HuH-7 (cell line): ENCODE results near the gene CERS1.

Experiments
- DNase-seq: peaks from one replicate; pipeline ENCODE4 v3.0.0; 2011; ENCODE audit warnings: low spot score

CERS1 gene

DNA sequence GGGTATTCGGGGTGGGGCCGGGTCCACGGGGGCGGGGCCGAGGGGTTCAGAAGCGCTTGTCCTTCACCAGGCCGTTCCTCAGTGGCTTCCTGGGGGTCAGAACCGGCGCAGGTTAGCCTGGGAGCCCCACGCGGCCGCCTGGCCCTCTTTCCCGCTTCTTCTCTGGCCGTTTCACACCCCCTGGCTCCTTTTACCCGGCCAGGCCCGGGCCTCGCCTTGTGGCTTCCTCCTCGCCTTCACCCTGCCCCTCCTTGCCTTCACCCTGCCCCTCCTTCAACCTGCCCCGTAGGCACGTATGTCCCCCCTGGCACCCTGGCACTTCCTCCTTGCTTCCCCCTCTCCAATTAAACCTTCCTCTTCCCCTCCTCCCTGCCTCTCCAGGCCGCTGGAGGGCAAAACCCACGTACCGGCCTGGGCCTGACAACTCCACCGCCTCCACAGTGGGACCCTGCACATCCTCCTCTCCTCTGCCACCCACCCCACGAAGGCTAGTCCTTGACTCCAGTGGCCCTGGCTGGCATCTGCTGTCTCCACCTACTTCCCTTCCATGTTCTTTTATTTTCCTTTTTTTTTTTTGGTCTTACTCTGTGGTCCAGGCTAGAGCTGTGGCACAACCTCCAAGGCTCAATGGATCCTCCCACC is 25.3 kb downstream of the CERS1 start:
- DNase-seq: no peak

DNA sequence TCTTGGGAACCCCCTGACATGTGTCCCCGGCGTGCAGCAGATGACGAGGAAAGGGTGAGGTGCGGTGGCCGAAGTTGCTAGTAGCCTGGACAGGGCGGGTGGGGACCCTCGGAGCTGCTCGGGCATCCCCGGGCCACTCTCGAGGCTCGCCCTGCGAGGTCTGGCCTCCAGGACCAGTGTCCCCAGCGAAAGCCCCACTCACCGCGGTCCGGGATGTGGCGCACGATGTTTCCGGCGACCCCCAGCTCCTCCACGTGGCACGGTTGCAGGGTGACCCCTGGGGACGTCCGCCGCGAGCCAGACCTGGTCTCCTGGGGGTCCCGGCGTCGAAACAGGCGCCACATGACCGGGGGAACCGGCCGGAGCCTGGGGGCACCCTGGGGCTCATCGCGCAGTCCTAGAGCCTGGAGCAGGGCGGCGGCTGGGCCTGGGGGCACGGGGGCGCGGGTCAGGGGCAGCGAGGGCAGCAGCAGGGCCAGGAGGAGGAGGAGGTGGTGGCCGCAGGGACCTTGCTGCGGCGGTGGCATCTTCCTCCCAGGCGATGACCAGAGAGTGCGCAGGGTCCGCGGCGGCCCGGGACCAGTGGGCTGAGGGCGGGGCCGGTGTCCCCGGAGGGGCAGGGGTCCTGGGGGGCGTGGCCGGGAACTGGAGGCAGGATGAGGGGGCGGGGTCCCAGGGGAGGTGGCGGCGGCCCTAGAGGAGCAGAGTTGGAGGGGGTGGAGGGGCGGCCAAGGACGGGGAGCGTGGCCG is 26.0 kb downstream of the CERS1 start:
- no peak for DNase-seq

DNA sequence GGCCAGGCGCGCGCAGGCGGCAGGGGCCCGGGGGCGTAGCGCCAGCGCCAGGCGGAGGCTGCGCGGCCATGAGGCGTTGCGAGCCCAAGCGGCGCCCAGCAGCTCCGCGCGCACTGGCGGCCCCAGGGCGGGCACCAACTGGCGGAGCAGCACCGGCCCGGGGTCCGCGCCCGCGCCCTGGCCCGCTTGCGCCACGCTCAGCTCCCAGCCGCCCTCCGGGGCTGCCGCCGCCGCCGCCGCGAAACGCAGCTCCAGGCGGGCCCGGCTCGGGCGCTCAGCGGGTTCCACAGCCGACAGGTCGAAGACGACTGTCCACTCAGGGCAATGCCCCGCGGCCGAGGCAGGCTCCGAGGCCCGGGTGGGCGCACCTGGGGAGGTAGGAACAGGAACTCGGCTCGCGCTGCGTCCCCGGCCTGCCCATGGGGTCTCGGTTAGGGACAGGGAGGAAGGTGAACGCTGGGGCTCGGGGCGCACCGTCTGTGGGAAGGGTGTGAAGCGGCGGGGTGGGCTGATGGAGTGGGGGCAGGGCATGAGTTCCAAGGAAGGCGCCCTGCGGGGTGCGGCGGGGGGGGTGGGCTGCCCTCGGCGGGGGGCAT is 26.8 kb downstream of the CERS1 start:
- no peak for DNase-seq

DNA sequence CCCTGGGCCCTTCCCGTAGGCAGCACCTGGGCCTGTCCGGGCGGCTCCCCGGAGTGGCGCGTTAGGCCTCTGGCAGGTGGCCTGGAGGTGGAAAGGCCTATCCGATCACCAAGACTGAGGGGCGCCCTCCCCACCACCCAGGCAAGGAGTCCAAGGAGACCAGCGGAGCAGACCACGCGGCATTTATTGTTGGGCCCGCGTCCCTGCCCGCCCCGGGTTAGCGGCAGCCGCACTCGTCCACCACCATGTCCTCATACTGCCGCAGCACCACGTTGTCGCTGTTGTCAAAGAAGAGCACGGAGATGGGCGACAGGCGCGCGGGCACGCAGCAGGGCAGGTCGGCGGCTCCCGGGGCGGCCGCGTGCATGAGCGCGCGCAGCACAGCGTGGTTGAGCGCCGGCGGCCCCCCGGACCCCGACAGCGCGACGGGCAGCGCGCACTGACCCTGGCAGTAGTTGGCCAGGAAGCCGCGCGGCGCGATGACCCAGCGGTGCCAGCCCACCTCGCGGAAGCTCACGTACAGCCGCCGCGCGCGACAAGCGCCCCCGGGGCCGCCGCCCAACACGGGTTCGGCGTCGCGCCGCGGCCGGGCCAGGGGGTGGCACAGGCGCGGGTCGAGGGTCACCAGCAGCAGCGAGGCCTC is 27.5 kb downstream of the CERS1 start:
- DNase-seq: no peak

DNA sequence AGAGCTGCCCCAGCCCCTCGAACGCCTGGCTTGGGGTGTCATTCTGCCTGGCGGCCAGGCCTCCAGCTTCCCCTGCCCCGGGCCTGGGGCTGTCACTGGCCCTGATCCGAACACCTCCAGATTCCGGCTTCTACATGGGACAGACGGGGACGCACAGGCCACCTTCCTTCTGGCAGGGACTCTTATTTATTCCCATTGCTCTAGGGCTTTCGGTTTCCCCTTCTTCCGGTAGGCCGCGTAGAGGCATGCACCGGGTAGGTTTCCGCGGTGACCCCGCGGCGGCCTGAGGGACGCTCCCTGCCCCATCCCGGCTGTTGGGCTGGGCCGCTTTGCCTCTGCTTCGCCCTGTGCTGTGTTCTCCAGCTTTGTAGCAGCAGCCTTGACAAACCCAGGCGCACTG is 28.2 kb downstream of the CERS1 start:
- no peak for DNase-seq

DNA sequence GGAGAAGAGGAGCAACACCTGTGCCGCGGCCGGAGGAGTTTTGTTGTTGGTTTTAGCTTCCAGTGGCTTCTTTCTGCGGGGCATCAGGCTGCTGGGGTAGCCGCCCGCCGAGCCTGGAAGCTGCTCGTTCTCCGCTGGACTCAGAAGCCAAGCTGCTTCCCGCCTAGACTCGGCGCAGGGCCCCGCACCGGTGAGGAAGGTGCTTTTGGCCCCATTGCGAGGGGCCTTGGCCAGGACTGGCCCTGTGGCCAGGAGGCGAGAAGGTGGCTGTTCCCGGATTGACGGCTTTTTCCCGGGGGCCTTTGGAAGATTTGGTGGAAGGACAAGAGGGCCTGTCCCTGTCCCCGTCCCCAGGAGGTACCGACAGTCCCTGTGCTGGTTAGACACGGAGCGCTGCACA is 28.8 kb downstream of the CERS1 start:
- DNase-seq: no peak

DNA sequence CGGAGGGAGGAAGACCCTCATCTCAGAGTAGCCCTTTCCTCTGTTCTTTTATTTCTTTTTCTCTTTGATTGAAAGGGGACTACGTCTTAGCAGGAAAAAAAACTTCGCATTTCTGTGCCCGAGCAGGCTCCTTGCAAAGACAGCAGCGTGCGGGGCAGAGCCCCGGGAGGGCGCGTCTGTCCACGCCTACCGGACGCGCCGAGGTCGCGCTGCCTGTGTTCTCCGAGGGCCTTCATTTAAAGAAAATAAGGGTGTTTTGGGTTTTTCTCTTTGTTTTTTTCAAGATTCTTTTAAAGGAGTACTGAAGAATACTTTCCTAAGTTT is 29.2 kb downstream of the CERS1 start:
- no peak for DNase-seq

DNA sequence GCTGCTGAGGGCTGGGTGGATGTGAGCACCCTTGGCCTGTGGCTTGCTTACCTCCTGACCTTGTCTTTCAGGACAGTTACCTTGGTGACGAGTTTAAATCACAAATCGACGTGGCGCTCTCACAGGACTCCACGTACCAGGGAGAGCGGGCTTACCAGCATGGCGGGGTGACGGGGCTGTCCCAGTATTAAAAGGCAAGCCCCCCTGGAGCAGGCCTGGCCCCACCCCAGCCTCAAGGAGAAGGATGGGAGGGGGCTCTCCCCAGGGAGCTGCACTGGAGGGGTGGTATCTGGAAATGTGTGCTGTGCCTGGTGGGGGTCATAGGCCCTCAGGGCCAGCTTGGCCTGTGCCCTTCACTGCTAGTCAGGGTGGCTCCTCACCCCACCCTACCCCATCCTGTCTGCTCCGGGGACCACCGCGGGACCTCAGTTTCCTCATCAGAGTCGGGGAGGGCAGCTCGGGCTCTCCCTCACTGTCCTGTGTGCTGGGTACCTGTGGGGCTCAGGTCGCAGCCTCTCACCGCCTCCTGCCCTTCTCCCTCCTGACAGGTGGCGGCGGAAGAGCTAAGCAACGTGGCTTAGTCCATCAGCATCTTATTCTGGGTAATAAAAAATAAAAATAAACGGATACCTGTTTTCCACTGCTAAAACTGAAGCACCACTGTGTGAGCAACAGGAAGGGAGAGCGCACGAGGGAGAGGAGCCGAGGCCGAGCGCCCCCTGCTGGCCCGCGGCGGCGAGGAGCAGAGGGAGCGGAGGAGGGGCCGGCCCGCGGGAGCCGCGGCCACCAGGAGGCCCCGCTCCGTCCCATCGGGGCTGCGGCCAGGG is 29.8 kb downstream of the CERS1 start:
- peak; percentile 97 for DNase-seq

DNA sequence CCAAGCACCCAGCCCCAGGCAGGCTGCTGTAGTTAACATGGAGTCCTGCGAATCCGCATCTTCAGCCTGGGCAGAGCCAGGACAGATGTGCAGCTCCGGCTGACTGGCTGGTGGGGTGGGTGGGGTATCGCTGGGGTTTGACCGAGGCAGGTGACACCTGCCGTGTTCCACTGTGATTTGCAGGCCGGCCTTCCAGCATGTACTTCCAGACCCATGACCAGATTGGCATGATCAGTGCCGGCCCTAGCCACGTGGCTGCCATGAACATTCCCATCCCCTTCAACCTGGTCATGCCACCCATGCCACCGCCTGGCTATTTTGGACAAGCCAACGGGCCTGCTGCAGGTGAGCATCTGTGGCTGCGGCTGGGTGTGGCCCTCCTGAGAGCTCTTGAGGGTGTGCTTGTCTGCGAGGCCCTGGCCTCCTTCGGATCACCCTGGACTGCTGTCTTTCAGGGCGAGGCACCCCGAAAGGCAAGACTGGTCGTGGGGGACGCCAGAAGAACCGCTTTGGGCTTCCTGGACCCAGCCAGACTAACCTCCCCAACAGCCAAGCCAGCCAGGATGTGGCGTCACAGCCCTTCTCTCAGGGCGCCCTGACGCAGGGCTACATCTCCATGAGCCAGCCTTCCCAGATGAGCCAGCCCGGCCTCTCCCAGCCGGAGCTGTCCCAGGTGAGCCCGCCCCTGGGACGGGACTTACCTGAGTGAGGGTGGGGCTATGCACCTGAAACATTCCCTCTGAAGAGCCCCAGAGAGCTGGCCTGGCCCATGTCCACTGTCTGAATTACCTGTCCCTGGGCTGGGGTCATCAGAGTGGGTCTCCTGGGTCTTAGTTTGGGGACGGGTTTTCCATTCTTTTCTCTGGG is 30.6 kb downstream of the CERS1 start:
- DNase-seq: no peak

DNA sequence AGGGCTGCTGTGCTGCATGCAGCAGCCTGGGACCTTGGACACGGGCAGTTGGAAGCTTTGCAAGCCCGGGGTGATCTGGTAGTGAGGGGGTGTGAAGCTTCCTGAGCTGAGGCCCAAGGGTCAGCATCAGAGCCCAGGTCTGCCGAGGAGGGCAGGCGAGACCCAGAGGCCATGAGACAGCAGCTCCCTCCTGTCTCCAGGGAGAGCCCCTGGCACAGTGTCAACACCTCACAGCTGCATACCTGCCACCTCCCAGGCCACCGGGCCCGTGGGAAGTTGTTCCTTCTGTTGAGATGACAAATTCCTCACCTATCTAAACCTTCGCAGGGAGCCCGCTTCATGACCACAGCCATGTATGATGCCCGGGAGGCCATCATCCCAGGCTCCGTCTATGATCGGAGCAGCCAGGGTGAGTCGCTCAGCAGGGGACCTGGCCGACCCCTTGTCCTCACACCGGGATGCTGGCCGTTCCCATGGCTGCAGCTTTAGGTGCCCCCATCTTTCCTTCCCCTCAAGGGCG is 32.1 kb downstream of the CERS1 start:
- DNase-seq: no peak

DNA sequence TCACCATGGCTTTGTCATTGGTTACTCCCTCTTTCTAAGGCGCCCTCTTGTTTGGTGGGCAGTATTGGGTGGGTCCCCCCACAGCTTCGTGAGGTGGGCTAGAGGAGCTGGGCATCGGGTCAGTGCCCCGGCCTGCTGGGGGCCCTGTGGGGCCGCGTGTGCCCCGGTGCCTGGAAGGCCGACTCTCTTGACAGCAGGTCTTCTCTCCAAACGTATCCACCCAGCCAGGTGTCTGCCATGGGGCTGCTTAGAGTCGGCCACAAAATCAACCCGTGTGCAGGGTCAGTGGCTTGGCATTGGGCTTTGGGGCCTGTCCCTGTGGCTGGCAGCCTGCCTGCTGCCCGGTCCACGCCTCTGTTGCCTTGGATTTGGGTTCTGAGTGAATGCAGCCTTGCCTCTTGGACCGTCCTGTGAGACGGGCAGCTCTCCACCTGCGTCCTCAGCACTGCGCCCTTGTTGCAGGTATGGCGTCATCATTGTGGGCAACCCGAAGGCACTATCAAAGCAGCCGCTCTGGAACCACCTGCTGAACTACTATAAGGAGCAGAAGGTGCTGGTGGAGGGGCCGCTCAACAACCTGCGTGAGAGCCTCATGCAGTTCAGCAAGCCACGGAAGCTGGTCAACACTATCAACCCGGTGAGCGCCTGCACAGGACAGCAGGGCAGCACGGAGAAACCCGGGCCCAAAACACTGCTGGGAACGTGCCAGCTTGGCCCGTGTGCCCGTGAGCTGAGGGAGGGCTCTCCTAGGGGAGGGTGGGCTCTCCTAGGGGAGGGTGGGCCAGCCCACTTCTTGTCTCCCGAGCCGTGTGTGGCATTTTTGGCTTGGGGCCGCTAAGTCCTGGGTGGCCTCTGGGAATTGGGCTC is 32.7 kb downstream of the CERS1 start:
- DNase-seq: no peak

DNA sequence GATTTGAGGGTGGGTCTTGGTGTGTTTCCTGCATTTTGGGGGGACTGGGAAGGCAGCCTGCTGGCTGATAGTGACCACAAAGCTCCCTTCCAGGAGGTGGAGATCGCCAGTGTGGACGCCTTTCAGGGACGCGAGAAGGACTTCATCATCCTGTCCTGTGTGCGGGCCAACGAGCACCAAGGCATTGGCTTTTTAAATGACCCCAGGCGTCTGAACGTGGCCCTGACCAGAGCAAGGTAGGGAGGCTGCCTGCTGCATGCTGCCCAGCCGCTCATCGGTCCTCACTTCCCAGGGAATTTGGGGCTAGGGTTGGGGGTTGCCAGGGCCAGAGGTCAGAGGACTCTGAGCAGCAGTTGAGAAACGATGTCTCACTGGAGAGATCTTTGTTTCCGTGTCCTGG is 34.0 kb downstream of the CERS1 start:
- no peak for DNase-seq

DNA sequence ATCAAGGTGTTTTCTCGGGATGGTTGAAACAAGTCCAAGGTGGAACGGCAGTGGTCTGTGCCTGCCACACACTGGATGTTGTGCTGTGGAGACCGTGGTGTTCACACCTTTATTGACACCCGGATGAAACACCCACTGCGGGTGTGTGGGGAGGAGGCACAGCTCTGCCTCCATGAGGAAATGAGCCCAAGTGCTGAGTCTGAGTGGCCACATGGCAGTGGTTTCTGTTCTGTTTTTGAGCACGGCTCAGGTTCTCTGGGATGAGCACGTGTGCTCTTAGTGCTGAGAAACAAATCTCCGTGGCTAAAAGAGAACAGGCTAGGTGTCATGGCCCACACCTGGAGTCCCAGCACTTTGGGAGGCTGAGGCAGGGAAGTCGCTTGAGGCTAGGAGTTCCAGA is 34.7 kb downstream of the CERS1 start:
- no peak for DNase-seq

DNA sequence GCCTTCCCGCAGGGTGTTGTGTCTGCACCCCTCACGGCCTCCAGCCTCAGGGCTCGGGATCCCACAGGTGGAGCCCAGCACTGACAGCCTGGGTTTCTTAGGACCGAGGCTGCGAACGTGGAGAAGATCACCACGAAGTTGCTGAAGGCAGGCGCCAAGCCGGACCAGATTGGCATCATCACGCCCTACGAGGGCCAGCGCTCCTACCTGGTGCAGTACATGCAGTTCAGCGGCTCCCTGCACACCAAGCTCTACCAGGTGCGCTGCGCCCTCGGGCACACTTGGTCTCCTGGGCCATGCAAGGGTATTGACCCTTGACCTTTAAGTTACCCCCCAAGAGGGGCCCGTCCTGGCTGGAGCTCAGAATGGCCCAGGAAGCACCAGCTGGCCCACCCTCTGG is 35.2 kb downstream of the CERS1 start:
- DNase-seq: no peak

DNA sequence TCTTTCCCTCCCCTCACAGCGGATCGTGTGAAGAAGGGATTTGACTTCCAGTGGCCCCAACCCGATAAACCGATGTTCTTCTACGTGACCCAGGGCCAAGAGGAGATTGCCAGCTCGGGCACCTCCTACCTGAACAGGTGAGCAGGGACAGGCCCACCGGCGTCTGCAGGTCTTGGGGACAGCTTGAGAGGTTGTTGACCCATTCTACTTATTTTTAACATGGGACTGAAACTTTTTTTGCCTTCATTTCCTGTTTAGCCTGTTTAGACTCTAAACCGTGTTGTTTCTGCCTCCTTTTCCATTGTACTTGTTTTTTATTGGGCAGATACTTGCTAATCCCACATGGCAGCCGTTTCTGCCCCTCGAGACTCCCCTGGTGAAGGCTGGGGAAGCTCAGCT is 35.7 kb downstream of the CERS1 start:
- no peak for DNase-seq

DNA sequence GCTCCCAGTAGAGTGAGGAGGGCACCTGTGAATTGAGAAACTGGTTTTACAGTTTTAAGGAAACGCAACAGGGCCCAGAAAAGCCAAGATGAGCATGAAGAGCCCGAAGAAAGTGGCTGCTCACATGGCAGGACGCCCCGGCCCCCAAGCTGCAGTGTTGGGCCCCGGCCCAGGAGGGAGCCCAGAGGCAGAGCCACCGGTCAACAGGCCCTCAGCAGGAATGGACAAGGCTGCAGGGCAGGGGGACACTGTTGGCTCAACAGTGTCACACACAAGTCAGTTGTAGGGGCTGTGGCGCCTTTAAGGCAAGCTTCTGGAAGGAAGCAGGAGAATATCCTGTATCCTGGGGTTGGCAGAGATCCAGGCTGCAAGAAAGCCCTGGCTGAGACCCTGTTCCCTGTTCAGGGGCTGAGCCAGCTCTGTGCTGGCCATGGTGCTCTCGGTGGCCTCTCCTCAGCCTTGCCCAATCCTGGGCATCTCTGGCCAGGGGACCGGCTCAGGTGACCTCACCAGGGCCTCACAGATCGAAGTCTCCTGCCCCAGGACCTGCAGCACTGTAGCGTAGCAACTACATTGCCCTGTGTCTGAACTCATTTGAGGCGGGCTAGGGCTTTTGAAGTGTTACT is 36.2 kb downstream of the CERS1 start:
- DNase-seq: no peak

DNA sequence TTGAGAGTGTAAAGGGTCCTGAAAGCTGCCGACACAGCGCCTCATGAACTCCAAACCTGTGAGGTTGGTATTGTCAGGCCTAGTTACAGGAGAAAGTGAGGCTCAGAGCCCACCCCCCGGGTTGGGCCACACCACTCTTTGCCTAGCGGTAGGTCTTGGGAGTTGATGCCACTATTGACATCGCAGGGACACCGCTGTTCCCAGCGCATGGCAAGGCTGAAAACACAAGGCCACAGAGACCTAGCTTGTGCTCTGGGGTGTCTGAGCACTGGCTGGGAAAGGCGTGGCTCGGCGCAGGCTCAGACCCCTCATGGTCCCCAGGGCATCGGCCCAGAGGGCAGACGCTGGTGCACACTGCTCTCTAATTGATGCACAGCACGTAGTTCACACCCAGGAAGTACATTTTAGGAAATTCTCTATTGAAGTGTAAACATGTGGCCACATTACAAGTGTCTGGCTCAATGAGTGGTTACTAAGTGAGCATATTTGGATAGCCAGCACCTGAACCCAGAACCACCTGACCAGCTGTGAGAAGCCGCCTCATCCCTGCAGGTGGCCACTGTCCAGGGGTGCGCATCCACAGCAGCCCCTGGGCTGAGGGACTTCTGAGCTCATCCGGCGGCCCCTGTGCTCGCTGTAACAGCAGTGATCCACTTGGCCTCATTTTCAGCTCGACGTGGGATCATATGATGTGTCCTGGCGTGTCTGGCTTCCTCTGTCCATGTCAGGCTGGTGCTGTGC is 36.9 kb downstream of the CERS1 start:
- DNase-seq: no peak

DNA sequence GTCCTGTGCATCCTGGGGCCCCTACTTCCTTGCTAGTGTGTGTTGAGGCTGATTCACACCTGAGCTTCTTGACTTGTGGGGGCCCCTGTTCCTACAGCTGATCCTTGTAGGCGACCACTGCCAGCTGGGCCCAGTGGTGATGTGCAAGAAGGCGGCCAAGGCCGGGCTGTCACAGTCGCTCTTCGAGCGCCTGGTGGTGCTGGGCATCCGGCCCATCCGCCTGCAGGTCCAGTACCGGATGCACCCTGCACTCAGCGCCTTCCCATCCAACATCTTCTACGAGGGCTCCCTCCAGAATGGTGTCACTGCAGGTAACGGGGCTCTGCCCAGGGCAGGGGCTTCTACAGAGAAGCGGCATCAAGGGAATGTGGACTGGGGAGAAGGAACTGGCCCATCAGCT is 38.7 kb downstream of the CERS1 start:
- no peak for DNase-seq
